Stimulated activated CD4-positive, alpha-beta T cell treated with anti-CD3 and anti-CD28 coated beads, Interleukin-2, amount 100 ng/mL, for 24 hours (primary cell): ENCODE data around the gene SELPLG.
"Not testable (repeated sequence)": the region's sequence is repeated elsewhere in the genome, so short reads cannot be mapped to it uniquely, and the experiment has no call there.

Experiments
- DNase-seq, 2 donors: peaks; one replicate each; pipeline ENCODE4 v3.0.0-alpha.2; 2020

Gene SELPLG

GRCh38 chr12:108602976-108603704 is 30.6 kb downstream of the SELPLG start:
- DNase-seq: no peak

DNA sequence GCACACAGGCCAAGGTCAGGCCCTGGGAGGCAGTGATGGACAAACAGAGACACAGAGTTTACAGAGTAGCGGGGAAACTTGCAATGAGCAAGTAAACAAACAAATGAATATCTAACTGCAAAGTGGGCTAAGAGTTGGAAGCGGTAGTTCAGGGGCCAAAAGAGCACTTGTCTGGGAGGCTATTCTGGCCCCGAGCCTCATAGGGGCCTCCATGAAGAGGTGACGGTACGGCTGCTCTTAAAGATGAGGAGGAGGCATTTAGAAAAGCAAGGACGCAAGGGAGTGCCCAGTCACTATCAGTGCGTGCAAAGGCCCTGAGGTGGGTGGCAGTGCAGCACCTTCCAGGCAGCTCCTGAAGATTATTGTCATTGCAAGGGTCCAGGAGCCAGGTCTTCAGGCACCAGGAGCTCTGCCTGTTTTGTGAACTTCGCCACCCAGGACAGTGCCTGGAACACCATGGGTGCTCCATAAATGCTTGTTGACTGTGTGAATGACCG is 31.4 kb downstream of the SELPLG start:
- no peak for DNase-seq

- no peak for DNase-seq
Measured at GRCh38 chr12:108600702-108601007, 33.0 kb downstream of the SELPLG start.

- no peak for DNase-seq
Measured at GRCh38 chr12:108599948-108600701, 33.6 kb downstream of the SELPLG start.

DNA sequence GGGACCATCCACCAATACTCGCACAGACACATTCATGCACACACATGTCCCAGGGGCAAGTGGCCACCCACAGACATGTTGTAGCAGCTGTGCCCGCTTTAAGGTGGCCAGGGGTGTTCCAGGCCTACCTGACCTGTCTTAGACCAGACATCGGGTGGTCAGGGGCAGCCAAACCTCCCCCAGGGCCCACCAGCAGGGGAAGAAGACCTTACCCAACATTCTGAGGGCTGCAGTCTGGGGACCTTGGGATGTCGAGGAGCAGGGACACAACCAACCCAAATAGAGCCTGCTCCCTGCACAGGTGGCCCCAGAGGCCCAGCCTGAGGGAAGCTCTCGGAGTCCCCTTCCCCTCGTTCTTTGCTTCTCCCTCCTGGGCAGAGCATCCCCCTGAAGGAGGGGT is 34.2 kb downstream of the SELPLG start:
- no peak for DNase-seq

DNA sequence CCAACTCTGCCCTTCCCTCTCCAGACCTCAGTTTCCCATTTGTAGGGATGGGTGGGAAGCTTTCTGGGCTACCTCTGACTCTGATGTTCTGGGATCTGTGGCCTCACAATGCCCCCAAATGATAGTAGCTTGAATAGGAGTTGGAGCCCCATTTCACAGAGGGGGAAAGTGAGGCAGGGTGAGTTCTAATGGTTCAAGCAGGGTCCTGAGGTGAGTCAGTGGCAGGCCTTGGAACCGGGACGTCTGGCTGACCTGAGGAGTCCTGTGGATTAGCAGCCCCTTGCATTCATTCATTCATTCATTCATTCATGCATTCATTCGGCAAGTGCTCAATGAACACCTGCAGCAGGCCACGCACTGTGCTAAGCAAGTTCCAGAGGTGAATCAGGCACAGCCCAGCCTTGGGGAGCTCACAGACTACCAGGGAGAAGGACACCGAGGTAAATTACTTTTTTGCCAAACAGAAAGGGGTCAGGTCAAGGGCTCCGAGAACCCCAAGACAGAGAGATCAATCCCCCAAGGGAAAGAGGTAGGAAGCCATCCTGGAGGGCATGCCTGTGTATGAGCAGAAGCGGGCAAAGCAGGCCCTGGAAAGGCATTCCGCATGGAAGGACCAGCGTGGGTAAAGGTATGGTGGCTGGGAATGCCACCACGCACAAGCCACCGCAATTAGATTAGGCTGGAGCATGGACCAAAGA is 35.0 kb downstream of the SELPLG start:
- DNase-seq: no peak

DNA sequence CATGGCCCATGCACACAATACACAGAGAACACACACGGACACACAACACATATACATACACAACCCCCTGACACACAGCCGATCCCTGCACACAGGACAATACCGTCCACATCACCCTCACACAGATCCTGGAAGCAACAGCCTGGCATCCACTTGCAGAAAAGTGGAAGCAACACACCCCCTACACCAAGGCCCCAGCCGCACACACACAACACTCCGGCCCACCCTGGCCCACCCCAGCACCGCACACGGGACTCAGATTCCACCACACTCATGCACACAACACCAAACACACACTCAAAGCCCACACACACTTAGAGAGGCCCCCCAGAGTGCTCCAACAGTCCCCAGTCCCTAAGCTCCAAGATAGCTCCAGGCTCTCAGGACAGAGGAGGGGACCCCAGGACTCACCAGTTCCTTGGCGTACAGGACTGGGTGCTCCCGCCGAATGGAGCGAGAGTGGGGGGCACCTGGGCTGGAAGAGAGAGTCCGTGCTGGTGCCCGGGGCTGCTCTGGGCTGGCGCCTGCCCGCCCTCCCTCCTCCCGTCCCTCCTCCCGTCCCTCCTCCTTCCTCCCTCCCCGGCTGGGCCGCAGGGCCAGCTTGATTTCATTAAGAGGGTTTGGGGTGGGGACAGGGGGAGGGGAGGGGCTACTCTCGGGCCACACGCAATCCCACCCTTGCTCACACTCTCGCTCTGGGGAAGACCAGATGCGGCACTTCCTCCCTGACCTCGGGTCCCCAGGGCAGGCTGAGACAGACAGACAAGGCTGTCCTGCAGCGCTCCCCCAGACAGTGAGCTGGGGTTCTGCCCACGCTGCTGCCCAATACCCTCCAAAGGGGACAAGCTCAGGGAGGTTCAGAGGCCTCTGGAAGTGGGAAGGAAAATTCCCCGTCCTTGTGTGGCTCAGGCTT is 35.9 kb downstream of the SELPLG start, which contains the start of gene TMEM119:
Gene TMEM119 (minus strand): TSS at position 526 of the 913 bp plus-strand sequence. CDS start 5,701 bp downstream, outside the sequence.
- no peak for DNase-seq

DNA sequence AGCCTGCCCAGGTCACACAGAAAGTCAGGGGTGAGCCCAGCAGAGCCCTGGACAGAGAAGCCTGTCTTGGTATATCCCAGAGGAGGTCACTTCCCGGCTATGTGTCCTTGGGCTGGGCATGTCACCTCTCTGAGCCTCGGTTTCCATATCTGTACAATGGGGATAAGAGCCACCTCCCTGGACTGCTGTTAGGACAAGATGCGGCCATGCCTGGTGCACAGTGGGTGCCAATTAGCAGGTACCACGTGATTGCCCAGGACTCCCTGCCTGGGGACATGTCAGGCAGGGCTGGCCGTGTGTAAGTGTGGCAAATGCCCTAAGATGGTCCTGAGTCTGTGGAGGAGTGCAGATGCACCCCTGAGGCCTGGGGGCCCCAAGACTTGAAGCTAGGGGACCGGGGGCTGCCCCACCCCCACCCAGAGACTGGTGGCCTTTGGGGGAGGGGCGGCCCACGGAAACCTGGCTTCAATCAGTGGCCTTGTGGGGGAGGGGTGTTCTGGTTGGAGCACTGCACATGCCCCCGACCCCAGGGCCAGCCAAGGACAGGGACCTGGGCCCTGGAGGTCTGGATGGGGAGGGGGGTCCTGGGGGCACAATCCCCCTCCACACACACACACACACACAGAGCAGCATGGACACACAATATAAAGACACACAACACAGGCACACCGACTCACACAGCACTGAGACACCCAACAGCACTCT is 36.7 kb downstream of the SELPLG start:
- DNase-seq: no peak

DNA sequence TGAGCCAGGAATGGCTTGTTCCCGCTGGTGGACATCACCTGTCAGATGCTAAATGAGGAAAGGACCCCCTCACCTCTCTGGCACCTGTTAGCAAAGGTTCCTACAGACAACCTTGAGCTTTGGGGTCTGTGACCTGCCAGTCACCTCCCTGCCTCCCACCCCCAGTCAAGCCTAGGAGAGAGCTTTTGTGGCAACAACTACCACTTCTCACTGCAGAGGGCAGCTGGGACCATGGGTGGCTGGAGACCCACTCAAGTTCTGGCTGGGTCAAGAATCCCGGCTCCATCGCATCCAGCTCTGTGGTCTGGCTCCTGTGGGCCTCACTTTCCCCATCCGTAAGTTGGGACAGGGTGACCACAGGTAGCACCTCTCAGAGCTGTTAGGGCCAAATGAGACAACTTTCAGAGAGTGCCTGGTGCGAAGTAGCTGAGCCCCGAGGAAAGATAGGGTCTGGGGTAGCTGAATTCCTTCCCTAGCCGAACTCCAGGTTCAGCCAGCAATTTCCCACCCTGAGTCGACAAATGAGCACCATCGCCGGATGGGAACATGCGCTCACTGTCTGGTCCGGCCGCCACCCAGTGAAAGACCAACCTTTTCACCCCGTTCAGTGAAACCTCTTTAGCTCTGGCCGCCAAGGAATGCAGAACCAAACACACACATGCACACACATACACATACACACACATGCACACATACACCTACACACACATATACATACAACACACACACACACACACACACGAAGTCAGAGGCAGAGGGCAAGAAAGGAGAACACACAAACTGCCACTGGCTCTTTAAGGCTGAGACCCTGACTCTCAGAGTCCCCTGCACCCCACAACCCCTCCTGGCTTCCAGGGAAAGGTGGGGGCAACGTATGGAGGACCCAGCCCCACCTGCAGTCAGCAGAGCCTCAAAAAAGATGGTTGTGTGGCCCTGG is 37.7 kb downstream of the SELPLG start:
- no peak for DNase-seq

DNA sequence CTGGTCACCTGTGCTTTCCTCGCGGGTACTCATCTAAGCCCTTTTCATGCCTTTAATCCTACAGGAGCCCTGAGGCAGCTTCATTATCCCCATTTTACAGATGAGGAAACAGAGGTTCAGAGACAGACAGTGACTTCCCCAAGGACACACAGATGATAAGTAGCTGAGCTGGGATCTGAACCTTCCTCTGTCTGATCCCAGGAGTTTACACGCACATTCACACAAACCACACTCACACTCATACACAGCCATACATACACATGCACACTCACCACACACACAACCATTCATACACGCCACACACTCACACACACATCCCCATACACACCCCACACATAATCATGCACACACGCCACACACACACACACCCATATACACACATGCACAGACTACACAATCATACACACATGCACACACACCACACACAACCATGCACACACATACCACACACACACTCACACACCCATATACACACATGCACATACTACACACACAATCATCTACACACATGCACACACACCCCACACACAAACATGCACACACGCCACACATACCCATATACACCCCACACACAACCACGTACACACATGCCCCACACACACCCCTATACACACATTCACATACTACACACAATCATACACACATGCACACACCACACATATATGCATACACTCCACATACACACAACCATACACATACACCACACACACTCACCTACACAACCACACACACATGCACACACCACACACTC is 38.6 kb downstream of the SELPLG start:
- no peak for DNase-seq

- no peak for DNase-seq
Measured at GRCh38 chr12:108594323-108594903, 39.3 kb downstream of the SELPLG start.

DNA sequence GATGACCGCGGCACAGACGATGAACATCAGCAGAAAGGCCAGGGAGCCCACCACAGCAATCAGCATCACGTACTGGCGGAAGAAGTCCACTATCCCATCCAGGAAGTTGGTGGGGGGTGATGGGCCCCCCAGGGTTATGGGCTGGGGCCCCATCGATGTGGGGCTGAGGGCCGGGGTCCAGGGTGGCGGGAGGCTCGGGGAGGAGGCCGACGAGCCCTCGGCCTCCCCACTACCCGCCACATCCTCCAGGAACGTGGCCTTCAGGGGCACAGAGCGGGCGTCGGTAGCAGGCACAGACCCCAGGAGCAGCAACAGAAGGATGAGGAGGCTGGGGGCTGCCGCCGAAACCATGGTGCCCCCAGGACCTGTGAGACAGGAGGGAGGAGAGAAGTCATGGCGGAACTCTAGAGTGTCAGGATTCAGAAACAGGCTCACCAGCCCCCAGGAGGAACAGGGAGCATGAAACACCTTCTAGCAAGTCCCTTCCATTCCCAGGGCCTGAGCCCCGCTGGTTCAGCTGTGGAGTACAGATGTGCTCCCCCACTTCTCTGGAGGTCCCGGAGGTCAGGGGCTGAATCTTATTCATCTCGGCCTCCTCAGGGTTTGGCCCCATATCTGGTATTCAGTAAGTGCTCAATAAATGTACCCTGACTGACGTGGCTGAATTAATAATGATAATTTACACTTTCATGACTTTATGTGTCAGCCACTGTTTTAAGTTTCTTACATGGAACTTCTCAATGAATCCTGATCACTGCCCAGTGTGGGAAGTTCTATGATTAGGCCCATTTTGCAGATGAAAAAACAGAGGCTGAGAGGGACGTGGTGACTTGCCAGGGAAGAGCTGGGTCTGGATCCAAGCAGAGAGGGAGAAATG is 41.4 kb downstream of the SELPLG start:
- DNase-seq: no peak

GRCh38 chr12:108591267-108591980 is 42.3 kb downstream of the SELPLG start:
- no peak for DNase-seq

DNA sequence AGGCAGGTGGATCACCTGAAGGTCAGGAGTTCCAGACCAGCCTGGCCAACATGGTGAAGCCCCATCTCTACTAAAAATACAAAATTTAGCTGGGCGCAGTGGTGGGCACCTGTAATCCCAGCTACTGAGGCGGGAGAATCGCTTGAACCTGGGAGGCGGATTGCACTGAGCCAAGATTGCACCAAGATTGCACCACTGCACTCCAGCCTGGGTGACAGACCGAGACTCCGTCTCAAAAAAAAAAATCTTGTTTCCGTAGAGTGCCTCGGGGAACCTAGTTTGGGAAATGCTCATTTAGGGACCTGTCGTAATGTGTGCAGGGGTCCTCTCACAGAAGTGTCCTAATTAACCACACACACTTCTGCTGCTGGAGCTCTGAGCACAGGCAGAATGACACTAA is 43.2 kb downstream of the SELPLG start:
- DNase-seq: not testable (repeated sequence)

GRCh38 chr12:108589840-108590229 is 43.9 kb downstream of the SELPLG start:
- DNase-seq: no peak

DNA sequence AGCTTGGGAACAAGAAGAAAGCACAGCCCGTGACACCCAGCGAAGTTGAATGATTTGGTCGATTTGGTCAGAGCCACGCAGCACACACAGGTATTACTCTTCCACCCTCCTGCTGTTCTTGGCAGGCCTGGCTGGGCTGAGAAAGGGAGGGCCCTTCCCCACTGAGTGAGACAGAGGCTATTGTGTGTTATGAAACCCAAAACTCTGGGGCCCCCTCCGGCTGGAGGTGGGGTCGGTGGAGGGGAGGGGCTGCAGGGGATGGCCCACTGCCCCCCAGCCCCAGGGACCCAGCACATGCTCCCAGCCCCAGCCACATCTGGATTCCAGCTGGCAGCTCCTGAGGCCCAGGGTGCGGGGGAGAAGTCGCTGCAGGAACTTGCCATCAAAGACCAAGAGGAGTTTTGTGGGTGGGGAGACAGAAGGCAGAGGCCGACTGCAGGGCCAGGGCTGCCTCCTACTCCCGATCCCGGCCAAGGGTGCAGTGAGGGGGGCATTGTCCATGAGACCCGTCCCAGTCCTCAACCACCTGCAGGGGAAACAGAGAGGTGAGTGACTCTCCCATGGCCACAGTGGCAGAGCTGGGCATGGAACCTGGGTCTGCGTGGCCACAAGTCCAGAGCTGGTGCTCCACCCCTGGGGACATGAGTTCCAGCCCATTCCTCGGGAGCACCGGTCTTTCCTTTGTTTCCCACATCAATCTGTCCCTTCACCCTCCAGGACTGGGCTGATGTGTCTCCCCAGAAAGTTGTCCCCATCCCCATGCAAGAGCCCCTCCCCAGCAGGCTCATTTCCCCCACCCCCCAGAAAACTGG is 44.5 kb downstream of the SELPLG start:
- no peak for DNase-seq

GRCh38 chr12:108587826-108588225 is 45.9 kb downstream of the SELPLG start:
- DNase-seq: no peak
